H9 (cell line): ENCODE results near the gene UST. TPM values are rescaled to one million over a fixed set of nuclear protein-coding genes. Genes with fewer than 3 reads are reported as not detected.

Experiments
- DNase-seq: peaks from one replicate; pipeline ENCODE4 v3.0.0-alpha.2; 2017
- H2AFZ ChIP-seq: one replicate; pipeline ENCODE4 v1.6.1; 2013; ENCODE audit warnings: mild to moderate bottlenecking, low read length, control low read depth, moderate library complexity
- H2AK5ac ChIP-seq: 2 replicates; pipeline ENCODE4 v1.6.1; 2013; ENCODE audit warnings: low read length, control low read depth, mixed read lengths; ENCODE audit not compliant: insufficient read length
- H2BK120ac ChIP-seq: one replicate; pipeline ENCODE4 v1.6.1; 2013; ENCODE audit warnings: low read depth, mild to moderate bottlenecking, low read length, control low read depth, inconsistent platforms; ENCODE audit not compliant: poor library complexity, severe bottlenecking
- H2BK12ac ChIP-seq: 2 replicates; pipeline ENCODE4 v1.6.1; 2013; ENCODE audit warnings: low read length, control low read depth, mixed read lengths, low read depth; ENCODE audit not compliant: insufficient read length
- H2BK15ac ChIP-seq: 2 replicates; pipeline ENCODE4 v1.6.1; 2013; ENCODE audit warnings: low read depth, low read length, control low read depth
- H2BK20ac ChIP-seq: one replicate; pipeline ENCODE4 v1.6.1; 2013; ENCODE audit warnings: low read depth, mild to moderate bottlenecking, low read length, control low read depth, inconsistent platforms; ENCODE audit not compliant: poor library complexity, severe bottlenecking
- H2BK5ac ChIP-seq: 2 replicates; pipeline ENCODE4 v1.6.1; 2013; ENCODE audit warnings: low read length, control low read depth, mixed read lengths; ENCODE audit not compliant: insufficient read length
- H3K14ac ChIP-seq: 2 replicates; pipeline ENCODE4 v1.6.1; 2013; ENCODE audit warnings: low read length, control low read depth; ENCODE audit not compliant: insufficient read depth
- H3K18ac ChIP-seq: 2 replicates; pipeline ENCODE4 v1.6.1; 2013; ENCODE audit warnings: low read depth, mild to moderate bottlenecking, mixed read lengths, low read length, control low read depth; ENCODE audit not compliant: insufficient read length
- H3K23ac ChIP-seq: 2 replicates; pipeline ENCODE4 v1.6.1; 2013; ENCODE audit warnings: low read length, control low read depth, mixed read lengths, low read depth; ENCODE audit not compliant: insufficient read length
- H3K23me2 ChIP-seq: 2 replicates; pipeline ENCODE4 v1.6.1; 2013; ENCODE audit warnings: low read depth, mild to moderate bottlenecking, mixed read lengths, low read length, control low read depth; ENCODE audit not compliant: insufficient read length, poor library complexity, severe bottlenecking
- H3K27ac ChIP-seq: 2 replicates; pipeline ENCODE4 v1.5.1; 2013; ENCODE audit warnings: low read length, control low read depth, mixed read lengths, low read depth; ENCODE audit not compliant: insufficient read length
- H3K27me3 ChIP-seq: 2 replicates; pipeline ENCODE4 v1.6.1; 2013; ENCODE audit warnings: low read length, control low read depth, inconsistent platforms; ENCODE audit not compliant: insufficient read depth
- H3K4ac ChIP-seq: 2 replicates; pipeline ENCODE4 v1.6.1; 2013; ENCODE audit warnings: low read depth, mild to moderate bottlenecking, control low read depth, inconsistent platforms, low read length, moderate library complexity
- H3K4me1 ChIP-seq: 2 replicates; pipeline ENCODE4 v1.6.1; 2013; ENCODE audit warnings: low read length, control low read depth, inconsistent platforms; ENCODE audit not compliant: insufficient read depth
- H3K4me2 ChIP-seq: 2 replicates; pipeline ENCODE4 v1.6.1; 2013; ENCODE audit warnings: low read length, control low read depth, mixed read lengths; ENCODE audit not compliant: insufficient read length, insufficient read depth
- H3K56ac ChIP-seq: 2 replicates; pipeline ENCODE4 v1.6.1; 2013; ENCODE audit warnings: low read depth, mild to moderate bottlenecking, mixed read lengths, low read length, control low read depth; ENCODE audit not compliant: insufficient read length
- H3K79me1 ChIP-seq: 2 replicates; pipeline ENCODE4 v1.6.1; 2013; ENCODE audit warnings: low read depth, mild to moderate bottlenecking, moderate library complexity, low read length, control low read depth, inconsistent platforms; ENCODE audit not compliant: insufficient read depth, poor library complexity, severe bottlenecking
- H3K79me2 ChIP-seq: 2 replicates; pipeline ENCODE4 v1.6.1; 2013; ENCODE audit warnings: low read length, control low read depth, inconsistent platforms; ENCODE audit not compliant: insufficient read depth
- H3K9ac ChIP-seq: 2 replicates; pipeline ENCODE4 v1.6.1; 2013; ENCODE audit warnings: low read length, control low read depth, mixed read lengths; ENCODE audit not compliant: insufficient read length; ENCODE audit errors: extremely low read depth
- H3K9me3 ChIP-seq: one replicate; pipeline ENCODE4 v1.6.1; 2013; ENCODE audit warnings: low read depth, low read length, inconsistent platforms; ENCODE audit not compliant: control insufficient read depth
- H3T11ph ChIP-seq: one replicate; pipeline ENCODE4 v1.6.1; 2013; ENCODE audit warnings: mild to moderate bottlenecking, low read length, control low read depth, inconsistent platforms
- H4K20me1 ChIP-seq: one replicate; pipeline ENCODE4 v1.6.1; 2013; ENCODE audit not compliant: control insufficient read depth, insufficient read length, insufficient read depth
- H4K5ac ChIP-seq: 2 replicates; pipeline ENCODE4 v1.6.1; 2013; ENCODE audit warnings: low read depth, mild to moderate bottlenecking, mixed read lengths, low read length, control low read depth; ENCODE audit not compliant: insufficient read length
- H4K8ac ChIP-seq: replicated peaks from 2 replicates; pipeline ENCODE4 v1.6.1; 2013; ENCODE audit warnings: low read length, control low read depth, mixed read lengths, low read depth; ENCODE audit not compliant: insufficient read length
- H4K91ac ChIP-seq: 2 replicates; pipeline ENCODE4 v1.6.1; 2013; ENCODE audit warnings: low read depth, mild to moderate bottlenecking, moderate library complexity, mixed read lengths, low read length, control low read depth; ENCODE audit not compliant: insufficient read length
- H3K27ac Mint-ChIP-seq, 3 experiments: 2 replicates in 2 of 3; 3 replicates in 1 of 3; pipeline ENCODE4 v1.8.0; 2020 to 2021; ENCODE audit warnings: mixed read lengths in 3 of 3, mild to moderate bottlenecking in 1 of 3, moderate library complexity in 1 of 3
- H3K27me3 Mint-ChIP-seq: 2 replicates; pipeline ENCODE4 v1.8.0; 2021; ENCODE audit warnings: low read depth, mild to moderate bottlenecking, moderate library complexity, mixed read lengths
- H3K36me3 Mint-ChIP-seq, 3 experiments: 2 replicates in 2 of 3; 3 replicates in 1 of 3; pipeline ENCODE4 v1.8.0; 2020 to 2021; ENCODE audit warnings: low read depth in 3 of 3, mixed read lengths in 3 of 3; ENCODE audit not compliant: insufficient read depth in 1 of 3
- H3K4me1 Mint-ChIP-seq, 2 experiments: 2 replicates each; pipeline ENCODE4 v1.8.0; 2020; ENCODE audit warnings: mixed read lengths in 2 of 2
- H3K4me3 Mint-ChIP-seq, 2 experiments: 2 replicates in 1 of 2; 3 replicates in 1 of 2; pipeline ENCODE4 v1.8.0; 2020 to 2021; ENCODE audit warnings: mild to moderate bottlenecking in 2 of 2, mixed read lengths in 2 of 2, moderate library complexity in 1 of 2
- H3K9me3 Mint-ChIP-seq, 2 experiments: 2 replicates in 1 of 2; 3 replicates in 1 of 2; pipeline ENCODE4 v1.8.0; 2020; ENCODE audit warnings: mild to moderate bottlenecking in 2 of 2, mixed read lengths in 2 of 2, moderate library complexity in 1 of 2
- WGBS: extraction: QIAGEN DNeasy Blood & Tissue Kit; methylation state at CpG from one replicate; pipeline ENCODE4 v1.1.7; 2013; ENCODE audit warnings: missing lambda C conversion rate, low lambda C conversion rate, mixed read lengths; ENCODE audit not compliant: insufficient read length; ENCODE audit errors: extremely low coverage; 5-methylcytosine and 5-hydroxymethylcytosine counted together
- total RNA-seq: library from RNA; stranded (reverse); gene quantifications from 2 replicates; pipeline ENCODE4 v1.2.1, GENCODE V29; 2021
- TF ChIP-seq, protein P1 (sequence below): fragments of 200-600 bp; sonication (generic); conservative IDR thresholded peaks from 3 replicates; pipeline ENCODE4 v1.8.0; 2021; ENCODE audit warnings: antibody characterized with exemption, mild to moderate bottlenecking

UST gene
- total RNA-seq, 1 experiment from 2014 or later: 14.4 TPM

DNA sequence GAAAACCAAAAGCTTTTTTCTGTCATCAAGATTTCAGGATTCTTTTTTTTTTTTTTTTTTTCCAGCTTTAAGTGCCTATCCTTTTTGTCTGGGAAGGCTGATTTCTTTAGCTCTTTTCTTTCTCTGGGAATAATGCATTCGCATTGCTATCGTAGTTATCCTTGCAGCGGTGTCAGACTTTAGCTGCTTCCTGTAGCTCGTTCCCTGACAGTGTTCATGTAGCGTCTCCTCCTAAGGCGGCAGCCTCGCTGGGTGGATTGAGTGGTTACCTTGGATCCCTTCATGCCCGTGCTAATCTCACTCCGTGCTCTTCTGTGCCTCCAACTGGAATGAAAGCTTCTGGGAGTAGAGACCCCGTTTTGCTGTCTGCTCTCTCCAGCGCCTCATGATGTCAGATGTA lies 43.1 kb downstream of the UST start:
- Mint-ChIP-seq H3K4me3 (no peak overlapping the region), H3K4me1 (peaks cover 24 to 26% of the 10 kb centered on the region in 2 experiments), H3K27me3 (no peaks in the 10 kb centered on the region), H3K27ac (peak overlapping the region in 2 of 3 experiments; percentile 23 to 62; a peak in 4 of 7 replicates), H3K36me3 (peaks cover 12 to 29% (median 23%) of the 10 kb centered on the region in 3 experiments), H3K9me3 (peaks cover 12 to 18% of the 10 kb centered on the region in 2 experiments; a peak in 2 of 5 replicates)
- no peak overlapping the region for H2BK5ac ChIP-seq
- H3K4me1 ChIP-seq: peaks cover 4% of the 10 kb centered on the region; the same call in 1 of the 2 replicates
- no peak overlapping the region for H3K18ac ChIP-seq
- no peak overlapping the region for H3K23ac ChIP-seq
- H4K20me1 ChIP-seq: no peaks in the 10 kb centered on the region
- H3K79me1 ChIP-seq: peaks cover 6% of the 10 kb centered on the region
- no peak overlapping the region for H3K4me2 ChIP-seq
- no peaks in the 10 kb centered on the region for H3K23me2 ChIP-seq
- H2BK120ac ChIP-seq: no peak overlapping the region
- H2AFZ ChIP-seq: no peak overlapping the region
- no peak overlapping the region for H3K4ac ChIP-seq
- no peak overlapping the region for H3T11ph ChIP-seq
- no peak overlapping the region for H3K56ac ChIP-seq
- H4K5ac ChIP-seq: no peak overlapping the region
- no peak overlapping the region for H2BK12ac ChIP-seq
- H3K9me3 ChIP-seq: no peaks in the 10 kb centered on the region
- H2BK15ac ChIP-seq: no peak overlapping the region
- TF ChIP-seq, protein P1, sequence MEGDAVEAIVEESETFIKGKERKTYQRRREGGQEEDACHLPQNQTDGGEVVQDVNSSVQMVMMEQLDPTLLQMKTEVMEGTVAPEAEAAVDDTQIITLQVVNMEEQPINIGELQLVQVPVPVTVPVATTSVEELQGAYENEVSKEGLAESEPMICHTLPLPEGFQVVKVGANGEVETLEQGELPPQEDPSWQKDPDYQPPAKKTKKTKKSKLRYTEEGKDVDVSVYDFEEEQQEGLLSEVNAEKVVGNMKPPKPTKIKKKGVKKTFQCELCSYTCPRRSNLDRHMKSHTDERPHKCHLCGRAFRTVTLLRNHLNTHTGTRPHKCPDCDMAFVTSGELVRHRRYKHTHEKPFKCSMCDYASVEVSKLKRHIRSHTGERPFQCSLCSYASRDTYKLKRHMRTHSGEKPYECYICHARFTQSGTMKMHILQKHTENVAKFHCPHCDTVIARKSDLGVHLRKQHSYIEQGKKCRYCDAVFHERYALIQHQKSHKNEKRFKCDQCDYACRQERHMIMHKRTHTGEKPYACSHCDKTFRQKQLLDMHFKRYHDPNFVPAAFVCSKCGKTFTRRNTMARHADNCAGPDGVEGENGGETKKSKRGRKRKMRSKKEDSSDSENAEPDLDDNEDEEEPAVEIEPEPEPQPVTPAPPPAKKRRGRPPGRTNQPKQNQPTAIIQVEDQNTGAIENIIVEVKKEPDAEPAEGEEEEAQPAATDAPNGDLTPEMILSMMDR: no peak
- H3K9ac ChIP-seq: no peak overlapping the region
- H4K91ac ChIP-seq: no peak overlapping the region
- no CpG with 5 or more reads among the region's 11 CpGs for WGBS
- no peak overlapping the region for H2AK5ac ChIP-seq
- no peak for DNase-seq
- no peak overlapping the region for H3K27ac ChIP-seq
- H3K79me2 ChIP-seq: peaks cover 22% of the 10 kb centered on the region; the same call in 1 of the 2 replicates
- no peak overlapping the region for H2BK20ac ChIP-seq
- H3K14ac ChIP-seq: no peak overlapping the region
- no peaks in the 10 kb centered on the region for H3K27me3 ChIP-seq
- no peak overlapping the region for H4K8ac ChIP-seq
